ENCODE measurements around the gene TFG. TPM values are rescaled to one million over a fixed set of nuclear protein-coding genes. Genes with fewer than 3 reads are reported as not detected.

The TFG gene
- total RNA-seq, 1 donor from 2014 or later: 111 TPM

- Mint-ChIP-seq H3K27ac (no peak overlapping the region), H3K36me3 (ENCODE audit: insufficient read depth) (peaks cover 36% of the 10 kb centered on the region), H3K27me3 (no peaks in the 10 kb centered on the region), H3K4me1 (ENCODE audit: low read depth) (peaks cover 22% of the 10 kb centered on the region), H3K9me3 (ENCODE audit: low read depth) (no peaks in the 10 kb centered on the region), H3K4me3 (ENCODE audit: low read depth) (no peak overlapping the region)
- no peak for DNase-seq (ENCODE audit: low spot score, unreplicated experiment)
- no peak for TF ChIP-seq CTCF (IDR thresholded peaks at IDR 0.05; ENCODE audit: unreplicated experiment)
These were observed 9.8 kb downstream of the TFG start for GRCh38 chr3:100719136-100719535.

- DNase-seq (ENCODE audit: low spot score, unreplicated experiment): no peak
- no peaks in the 10 kb centered on the region for H3K27me3 Mint-ChIP-seq
- no peaks in the 10 kb centered on the region for H3K9me3 Mint-ChIP-seq (ENCODE audit: low read depth)
- no peak overlapping the region for H3K27ac Mint-ChIP-seq
- no peak overlapping the region for H3K4me3 Mint-ChIP-seq (ENCODE audit: low read depth)
- H3K4me1 Mint-ChIP-seq (ENCODE audit: low read depth): peaks cover 21% of the 10 kb centered on the region
- no peak for TF ChIP-seq CTCF (IDR thresholded peaks at IDR 0.05; ENCODE audit: unreplicated experiment)
- H3K36me3 Mint-ChIP-seq (ENCODE audit: insufficient read depth): peaks cover 30% of the 10 kb centered on the region
These were observed 11.1 kb downstream of the TFG start for GRCh38 chr3:100720426-100720825.

GRCh38 chr3:100725935-100726513 lies 16.7 kb downstream of the TFG start:
- DNase-seq (ENCODE audit: low spot score, unreplicated experiment): no peak
- TF ChIP-seq CTCF (IDR thresholded peaks at IDR 0.05; ENCODE audit: unreplicated experiment): no peak
- Mint-ChIP-seq H3K9me3 (ENCODE audit: low read depth) (no peaks in the 10 kb centered on the region), H3K4me1 (ENCODE audit: low read depth) (peaks cover 2% of the 10 kb centered on the region), H3K27me3 (no peaks in the 10 kb centered on the region), H3K36me3 (ENCODE audit: insufficient read depth) (peaks cover 30% of the 10 kb centered on the region), H3K4me3 (ENCODE audit: low read depth) (no peak overlapping the region), H3K27ac (no peak overlapping the region)

- Mint-ChIP-seq H3K27ac (peak overlapping the region; percentile 5), H3K9me3 (ENCODE audit: low read depth) (no peaks in the 10 kb centered on the region), H3K4me1 (ENCODE audit: low read depth) (peaks cover 2% of the 10 kb centered on the region), H3K36me3 (ENCODE audit: insufficient read depth) (peaks cover 27% of the 10 kb centered on the region), H3K27me3 (no peaks in the 10 kb centered on the region), H3K4me3 (ENCODE audit: low read depth) (no peak overlapping the region)
- TF ChIP-seq CTCF (IDR thresholded peaks at IDR 0.05; ENCODE audit: unreplicated experiment): no peak
- DNase-seq (ENCODE audit: low spot score, unreplicated experiment): no peak
These were observed 17.4 kb downstream of the TFG start for GRCh38 chr3:100726706-100727105.

GRCh38 chr3:100730524-100730923 lies 21.2 kb downstream of the TFG start:
- Mint-ChIP-seq H3K9me3 (ENCODE audit: low read depth) (no peaks in the 10 kb centered on the region), H3K4me1 (ENCODE audit: low read depth) (peaks cover 15% of the 10 kb centered on the region), H3K4me3 (ENCODE audit: low read depth) (no peak overlapping the region), H3K36me3 (ENCODE audit: insufficient read depth) (peaks cover 25% of the 10 kb centered on the region), H3K27ac (peak overlapping the region; percentile 43), H3K27me3 (no peaks in the 10 kb centered on the region)
- TF ChIP-seq CTCF (IDR thresholded peaks at IDR 0.05; ENCODE audit: unreplicated experiment): no peak
- DNase-seq (ENCODE audit: low spot score, unreplicated experiment): no peak
